GM21737 (cell line): ENCODE results near the gene PTPRCAP.
"Not testable (repeated sequence)": the region's sequence is repeated elsewhere in the genome, so short reads cannot be mapped to it uniquely, and the experiment has no call there.

Experiments used
- ATAC-seq: cut with Tn5 transposase; IDR thresholded peaks from one replicate; pipeline ENCODE4 v1.9.1; 2021; ENCODE audit warnings: mild to moderate bottlenecking, moderate library complexity; ENCODE audit not compliant: unreplicated experiment

The PTPRCAP gene

GRCh38 chr11:67465530-67465929 lies 28.0 kb upstream of the PTPRCAP start:
- ATAC-seq, result not testable (repeated sequence)

- ATAC-seq, result no peak
Observed at GRCh38 chr11:67465189-67465510, 27.7 kb upstream of the PTPRCAP start.

GRCh38 chr11:67464411-67465188 lies 27.1 kb upstream of the PTPRCAP start:
- ATAC-seq, result peak; percentile 47

DNA sequence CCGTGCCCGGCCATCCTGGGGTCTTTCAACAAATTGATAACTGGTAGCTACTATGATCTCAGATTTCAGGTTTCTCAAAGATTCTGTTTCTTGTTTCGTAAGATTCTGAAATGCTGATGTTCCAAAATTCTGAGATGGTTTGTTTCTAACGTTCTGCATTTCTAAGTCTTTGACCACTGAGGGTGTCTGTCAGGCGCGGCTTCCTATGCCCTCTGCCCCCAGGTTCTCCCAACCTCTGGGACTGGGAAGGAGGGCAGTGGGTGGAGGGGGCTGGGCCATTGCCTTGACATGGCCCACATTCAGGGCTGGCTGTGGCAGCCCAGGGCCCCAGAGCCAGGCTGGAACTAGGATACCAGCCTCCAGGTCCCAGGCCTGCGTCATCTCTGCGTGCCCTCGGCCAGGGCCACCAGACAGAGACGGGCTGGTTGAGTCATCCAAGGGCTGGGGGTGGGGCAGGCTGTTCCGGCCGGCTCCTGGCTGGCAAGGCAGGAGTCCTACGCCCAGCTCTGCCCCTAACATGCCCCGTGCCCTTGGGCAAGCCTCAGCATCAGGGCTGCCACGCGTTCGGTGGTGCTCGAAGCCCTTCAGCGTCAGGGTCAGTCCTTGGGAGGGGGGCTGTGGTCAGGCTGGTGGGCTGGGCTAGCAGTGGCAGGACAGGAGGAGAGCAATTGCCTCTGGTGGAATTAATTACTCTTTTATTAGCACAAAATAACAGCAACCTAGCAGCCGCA lies 26.4 kb upstream of the PTPRCAP start:
- no peak for ATAC-seq

GRCh38 chr11:67463186-67463585 lies 25.7 kb upstream of the PTPRCAP start:
- no peak for ATAC-seq

DNA sequence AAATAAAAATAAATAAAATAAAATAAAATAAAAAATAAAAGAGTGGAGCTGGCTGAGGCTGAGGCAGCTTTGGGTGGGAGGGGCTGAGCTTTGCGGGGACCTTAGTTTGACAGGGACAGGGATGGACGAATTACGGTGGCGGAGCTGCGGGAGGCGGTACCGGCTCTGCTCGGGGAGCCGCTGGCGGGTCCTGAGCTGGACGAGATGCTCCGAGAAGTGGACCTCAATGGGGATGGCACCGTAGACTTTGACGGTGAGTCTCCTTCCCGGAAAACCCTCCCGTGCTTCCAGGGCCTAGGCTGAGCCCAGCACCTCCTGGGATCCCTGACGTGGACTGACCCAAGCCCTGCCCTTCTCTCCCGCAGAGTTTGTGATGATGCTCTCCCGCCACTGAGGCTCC lies 20.8 kb upstream of the PTPRCAP start:
- ATAC-seq, result no peak

GRCh38 chr11:67457453-67457852 lies 20.0 kb upstream of the PTPRCAP start:
- ATAC-seq, result no peak

DNA sequence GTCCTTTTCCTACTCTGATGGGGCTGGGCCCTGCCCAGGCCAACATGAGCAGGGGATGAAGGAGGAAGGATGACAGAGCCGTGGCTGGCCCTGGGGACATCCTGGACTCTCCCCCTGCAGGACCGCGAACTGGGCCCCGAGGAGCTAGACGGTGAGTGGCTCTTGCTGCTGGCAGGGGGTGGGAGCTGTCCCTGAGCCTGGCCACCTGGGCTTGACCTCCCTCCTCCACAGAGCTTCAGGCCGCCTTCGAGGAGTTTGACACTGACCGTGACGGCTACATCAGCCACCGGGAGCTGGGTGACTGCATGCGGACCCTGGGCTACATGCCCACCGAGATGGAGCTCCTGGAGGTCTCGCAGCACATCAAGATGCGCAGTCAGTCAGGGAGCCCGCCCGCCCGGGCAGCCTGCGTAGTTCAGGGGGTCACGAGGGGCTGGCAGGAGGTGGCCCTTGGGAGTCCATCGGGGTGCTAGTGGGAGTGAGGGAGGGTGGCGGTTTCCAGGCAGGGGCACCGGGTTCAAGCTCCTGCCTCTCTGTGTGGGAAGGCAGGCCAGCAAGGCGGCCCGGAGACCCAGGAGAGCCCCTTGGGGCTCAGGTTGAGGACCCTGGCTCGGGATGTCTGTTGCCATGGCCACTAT lies 18.7 kb upstream of the PTPRCAP start:
- no peak for ATAC-seq

- ATAC-seq, result no peak
Observed at GRCh38 chr11:67455054-67455453, 17.6 kb upstream of the PTPRCAP start, which contains the start of gene CABP4. CABP4 (plus strand) TSS chr11:67455354; CDS start chr11:67455424, 70 bp downstream.

GRCh38 chr11:67453816-67454732 lies 16.6 kb upstream of the PTPRCAP start:
- no peak for ATAC-seq

- ATAC-seq, result no peak
Observed at GRCh38 chr11:67452141-67452952, 14.9 kb upstream of the PTPRCAP start, which contains the start of gene GPR152. GPR152 (minus strand) TSS chr11:67452729; CDS start chr11:67452724, 5 bp downstream.

GRCh38 chr11:67451658-67451976 lies 14.1 kb upstream of the PTPRCAP start:
- no peak for ATAC-seq

GRCh38 chr11:67450796-67451657 lies 13.5 kb upstream of the PTPRCAP start:
- ATAC-seq, result no peak

DNA sequence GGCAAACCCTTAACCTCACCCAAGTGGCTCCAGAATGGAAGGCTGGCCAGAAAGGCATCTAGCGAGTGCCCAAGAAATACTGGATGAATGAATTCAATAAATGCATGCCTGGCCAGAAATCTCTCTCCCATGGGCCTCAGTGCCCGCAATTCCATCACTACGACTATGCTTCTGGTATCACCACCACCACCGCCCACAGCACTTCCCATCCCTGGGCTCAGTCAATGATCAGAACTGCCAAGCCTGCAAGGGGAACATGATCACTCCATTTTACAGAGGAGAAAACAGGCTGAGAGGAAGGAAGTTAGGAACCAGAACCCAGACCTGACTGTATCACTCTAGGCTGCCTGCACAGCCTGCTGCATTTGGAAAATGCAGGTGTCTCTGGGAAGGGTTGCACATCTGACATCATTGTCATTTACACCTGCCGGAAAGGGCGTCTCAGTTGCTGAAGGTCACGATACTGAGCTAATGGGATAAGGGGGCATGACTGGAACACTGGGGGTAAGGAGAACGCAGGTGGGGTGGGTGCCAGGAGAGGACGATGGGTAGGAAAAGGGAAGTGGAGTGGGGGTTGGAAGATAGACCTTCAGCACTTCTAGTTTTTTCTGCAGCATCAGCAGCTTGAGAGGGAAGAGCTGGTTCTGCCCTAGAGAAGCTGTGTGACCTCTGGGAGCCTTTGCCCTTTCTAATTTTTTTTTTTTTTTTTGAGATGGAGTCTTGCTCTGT lies 11.8 kb upstream of the PTPRCAP start:
- ATAC-seq, result no peak

- ATAC-seq, result no peak
Observed at GRCh38 chr11:67448220-67448609, 10.7 kb upstream of the PTPRCAP start.

- ATAC-seq, result no peak
Observed at GRCh38 chr11:67445515-67445914, 8.0 kb upstream of the PTPRCAP start.

- peak; percentile 4 for ATAC-seq
Observed at GRCh38 chr11:67442504-67443404, 5.3 kb upstream of the PTPRCAP start.
